DND-41 (cell line): ENCODE data around the gene ZER1.

ENCODE experiments used
- ATAC-seq: fragments of 200-7000 bp; cut with Tn5 transposase; 3 replicates; pipeline ENCODE4 v1.9.1; 2021; ENCODE audit warnings: low read depth; ENCODE audit not compliant: insufficient read depth
- DNase-seq: peaks from one replicate; pipeline ENCODE4 v3.0.0-alpha.2; 2020
- H2AFZ ChIP-seq: 2 replicates; pipeline ENCODE4 v1.6.0; 2012; ENCODE audit warnings: low read depth, low read length
- H3K27ac ChIP-seq: 2 replicates; pipeline ENCODE4 v1.5.1; 2012; ENCODE audit warnings: low read length, inconsistent platforms
- H3K27me3 ChIP-seq: fragments of 200-600 bp; sonication (generic); 2 replicates; pipeline ENCODE4 v1.6.0; 2012; ENCODE audit warnings: low read length, mild to moderate bottlenecking, inconsistent platforms; ENCODE audit not compliant: insufficient read depth, poor library complexity
- H3K36me3 ChIP-seq: 2 replicates; pipeline ENCODE4 v1.5.1; 2012; ENCODE audit warnings: low read length, inconsistent platforms; ENCODE audit not compliant: insufficient read depth
- H3K4me1 ChIP-seq: 2 replicates; pipeline ENCODE4 v1.5.1; 2012; ENCODE audit warnings: mild to moderate bottlenecking, low read length; ENCODE audit not compliant: insufficient read depth
- H3K4me2 ChIP-seq: 2 replicates; pipeline ENCODE4 v1.6.0; 2012; ENCODE audit warnings: mild to moderate bottlenecking, moderate library complexity, low read length, inconsistent platforms; ENCODE audit not compliant: insufficient read depth
- H3K4me3 ChIP-seq, 2 experiments: fragments of 200-600 bp in 1 of 2; shearing (Covaris generic) in 1 of 2; 2 replicates each; pipeline ENCODE4 v1.5.1; 2012 to 2016; ENCODE audit warnings: inconsistent platforms in 2 of 2, low read length in 2 of 2, mild to moderate bottlenecking in 2 of 2, low read depth in 1 of 2, moderate library complexity in 1 of 2
- H3K79me2 ChIP-seq: 2 replicates; pipeline ENCODE4 v1.6.0; 2012; ENCODE audit warnings: low read length, inconsistent platforms; ENCODE audit not compliant: insufficient read depth
- H3K9ac ChIP-seq: 2 replicates; pipeline ENCODE4 v1.6.0; 2012; ENCODE audit warnings: low read depth, mild to moderate bottlenecking, inconsistent platforms, low read length, moderate library complexity
- H3K9me3 ChIP-seq: 2 replicates; pipeline ENCODE4 v1.5.1; 2012; ENCODE audit warnings: low read length, moderate library complexity, mild to moderate bottlenecking, inconsistent platforms; ENCODE audit not compliant: insufficient read depth, severe bottlenecking
- H4K20me1 ChIP-seq: 2 replicates; pipeline ENCODE4 v1.6.0; 2012; ENCODE audit warnings: low read length; ENCODE audit not compliant: insufficient read depth
- EZH2 ChIP-seq: IDR thresholded peaks from 3 replicates; pipeline ENCODE4 v1.6.1; 2012; ENCODE audit warnings: borderline replicate concordance, low read depth, mild to moderate bottlenecking, moderate library complexity, low read length, inconsistent platforms; ENCODE audit not compliant: severe bottlenecking
- TF ChIP-seq, protein P1 (sequence below): IDR thresholded peaks from 2 replicates; pipeline ENCODE4 v1.5.1; 2012; ENCODE audit warnings: borderline replicate concordance, low read length, moderate library complexity, mild to moderate bottlenecking; ENCODE audit not compliant: poor library complexity, severe bottlenecking; ENCODE audit errors: extremely low read depth

Gene ZER1

DNA sequence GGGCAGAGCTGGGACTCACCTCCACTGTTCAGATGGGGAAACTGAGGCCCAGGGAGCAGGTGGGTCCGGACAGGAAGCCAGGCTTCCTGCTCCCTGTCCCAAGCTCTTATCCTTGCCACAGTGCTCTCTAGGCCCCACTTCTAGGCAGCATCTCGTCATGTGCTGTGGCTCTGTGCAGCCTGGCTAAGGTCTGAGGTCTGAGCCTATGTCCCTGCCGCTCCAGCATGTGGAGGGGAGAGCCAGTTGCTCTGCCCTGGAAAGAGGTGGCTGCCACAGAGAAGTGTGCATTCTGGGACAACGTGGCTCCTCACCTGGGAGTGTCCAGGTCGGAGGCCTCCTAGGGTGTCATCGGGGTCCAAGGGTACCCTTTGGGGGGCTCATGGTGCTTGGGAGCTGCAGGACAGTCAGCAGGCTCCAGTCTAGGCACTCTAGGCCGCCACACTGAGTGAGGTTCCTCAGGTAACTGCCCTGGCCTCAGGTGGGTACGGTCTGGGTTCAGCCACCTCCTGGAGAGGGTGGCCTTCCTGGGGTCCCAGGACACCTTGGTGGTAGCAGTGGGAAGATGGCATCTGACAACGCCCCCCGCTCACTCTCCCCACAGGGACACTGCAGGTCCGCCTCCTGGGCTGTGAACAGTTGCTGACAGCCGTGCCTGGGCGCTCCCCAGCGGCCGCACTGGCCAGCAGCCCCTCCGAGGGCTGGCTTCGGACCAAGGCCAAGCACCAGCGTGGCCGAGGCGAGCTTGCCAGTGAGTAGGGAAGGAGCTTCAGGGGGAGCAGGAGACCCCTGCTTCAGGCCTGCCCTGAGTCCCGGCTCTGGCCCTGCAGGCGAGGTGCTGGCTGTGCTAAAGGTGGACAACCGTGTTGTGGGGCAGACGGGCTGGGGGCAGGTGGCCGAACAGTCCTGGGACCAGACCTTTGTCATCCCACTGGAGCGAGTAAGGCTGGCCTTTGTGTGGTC lies 59.0 kb downstream of the ZER1 start:
- Histone ChIP-seq H4K20me1 (no peaks in the 10 kb centered on the region), H3K27me3 (no peaks in the 10 kb centered on the region), H3K9me3 (no peaks in the 10 kb centered on the region), H3K4me3 (no peak overlapping the region), H3K36me3 (peaks cover 16% of the 10 kb centered on the region), H3K4me1 (no peaks in the 10 kb centered on the region), H3K79me2 (no peaks in the 10 kb centered on the region), H3K27ac (no peak overlapping the region), H3K4me2 (no peak overlapping the region), H2AFZ (no peak overlapping the region), H3K9ac (no peak overlapping the region)
- DNase-seq (no peak), ATAC-seq (no peak; the same call in 2 of the 3 replicates)
- no peak for TF ChIP-seq EZH2
- TF ChIP-seq, protein P1, sequence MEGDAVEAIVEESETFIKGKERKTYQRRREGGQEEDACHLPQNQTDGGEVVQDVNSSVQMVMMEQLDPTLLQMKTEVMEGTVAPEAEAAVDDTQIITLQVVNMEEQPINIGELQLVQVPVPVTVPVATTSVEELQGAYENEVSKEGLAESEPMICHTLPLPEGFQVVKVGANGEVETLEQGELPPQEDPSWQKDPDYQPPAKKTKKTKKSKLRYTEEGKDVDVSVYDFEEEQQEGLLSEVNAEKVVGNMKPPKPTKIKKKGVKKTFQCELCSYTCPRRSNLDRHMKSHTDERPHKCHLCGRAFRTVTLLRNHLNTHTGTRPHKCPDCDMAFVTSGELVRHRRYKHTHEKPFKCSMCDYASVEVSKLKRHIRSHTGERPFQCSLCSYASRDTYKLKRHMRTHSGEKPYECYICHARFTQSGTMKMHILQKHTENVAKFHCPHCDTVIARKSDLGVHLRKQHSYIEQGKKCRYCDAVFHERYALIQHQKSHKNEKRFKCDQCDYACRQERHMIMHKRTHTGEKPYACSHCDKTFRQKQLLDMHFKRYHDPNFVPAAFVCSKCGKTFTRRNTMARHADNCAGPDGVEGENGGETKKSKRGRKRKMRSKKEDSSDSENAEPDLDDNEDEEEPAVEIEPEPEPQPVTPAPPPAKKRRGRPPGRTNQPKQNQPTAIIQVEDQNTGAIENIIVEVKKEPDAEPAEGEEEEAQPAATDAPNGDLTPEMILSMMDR = no peak

DNA sequence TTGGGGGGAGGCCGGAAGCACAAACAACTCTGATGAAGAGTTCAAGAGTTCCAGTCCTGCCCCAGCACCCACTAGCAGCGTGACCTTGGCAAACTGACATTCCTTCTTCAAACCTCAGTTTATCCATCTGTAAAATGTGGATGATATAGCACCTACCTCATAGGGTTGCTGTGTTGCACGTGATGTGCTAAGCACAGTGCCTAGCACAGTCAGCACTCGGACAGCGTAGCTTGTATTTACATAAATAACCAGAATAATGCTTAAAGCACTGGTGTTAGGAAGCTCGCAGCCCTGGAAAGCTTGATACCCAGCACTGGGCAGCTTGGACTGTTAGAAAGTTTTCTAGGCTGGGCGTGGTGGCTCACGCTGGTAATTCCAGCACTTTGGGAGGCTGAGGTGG lies 64.3 kb downstream of the ZER1 start:
- TF ChIP-seq, protein P1 = no peak
- no peak for TF ChIP-seq EZH2
- ATAC-seq = no peak
- Histone ChIP-seq H4K20me1 (no peaks in the 10 kb centered on the region), H3K9ac (no peak overlapping the region), H3K4me1 (peaks cover 11% of the 10 kb centered on the region), H3K9me3 (no peaks in the 10 kb centered on the region), H3K27ac (no peak overlapping the region), H3K4me2 (no peak overlapping the region), H3K4me3 (no peak overlapping the region), H3K27me3 (no peaks in the 10 kb centered on the region), H3K36me3 (peaks cover 15% of the 10 kb centered on the region), H2AFZ (no peak overlapping the region), H3K79me2 (peaks cover 8% of the 10 kb centered on the region)
- no peak for DNase-seq

DNA sequence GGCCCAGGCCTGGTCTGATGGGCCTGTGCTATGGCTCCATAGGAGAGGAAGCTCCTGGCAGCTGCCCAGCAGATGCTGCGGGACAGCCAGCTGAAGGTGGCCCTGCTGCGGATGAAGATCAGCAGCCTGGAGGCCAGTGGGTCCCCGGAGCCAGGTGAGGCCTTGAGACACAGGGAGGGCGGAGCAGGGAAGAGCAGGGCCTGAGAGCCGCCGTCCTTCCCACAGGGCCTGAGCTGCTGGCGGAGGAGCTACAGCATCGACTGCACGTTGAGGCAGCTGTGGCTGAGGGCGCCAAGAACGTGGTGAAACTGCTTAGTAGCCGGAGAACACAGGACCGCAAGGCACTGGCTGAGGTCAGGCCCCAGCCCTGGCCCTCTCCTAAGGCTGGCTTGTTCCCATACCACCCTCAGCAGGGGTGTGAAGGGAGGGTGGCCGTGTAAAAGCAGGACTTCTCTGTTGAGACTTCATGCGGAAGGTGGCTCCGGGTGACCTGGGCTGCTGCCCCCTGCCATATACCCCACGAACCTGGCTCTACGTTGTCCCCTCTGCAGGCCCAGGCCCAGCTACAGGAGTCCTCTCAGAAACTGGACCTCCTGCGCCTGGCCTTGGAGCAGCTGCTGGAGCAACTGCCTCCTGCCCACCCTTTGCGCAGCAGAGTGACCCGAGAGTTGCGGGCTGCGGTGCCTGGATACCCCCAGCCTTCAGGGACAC lies 64.9 kb downstream of the ZER1 start:
- Histone ChIP-seq H2AFZ (no peak overlapping the region), H3K27ac (no peak overlapping the region), H3K4me3 (no peak overlapping the region), H3K4me1 (peaks cover 16% of the 10 kb centered on the region), H3K9me3 (no peaks in the 10 kb centered on the region), H3K9ac (no peak overlapping the region), H3K79me2 (peaks cover 11% of the 10 kb centered on the region), H3K36me3 (peaks cover 15% of the 10 kb centered on the region), H3K4me2 (no peak overlapping the region), H3K27me3 (no peaks in the 10 kb centered on the region), H4K20me1 (no peaks in the 10 kb centered on the region)
- no peak for TF ChIP-seq EZH2
- TF ChIP-seq, protein P1 = no peak
- no peak for DNase-seq
- ATAC-seq = no peak
